GM19035 (cell line): ENCODE results near the gene BID.
"Not testable (repeated sequence)": the region's sequence is repeated elsewhere in the genome, so short reads cannot be mapped to it uniquely, and the experiment has no call there.

Experiments
- ATAC-seq: cut with Tn5 transposase; IDR thresholded peaks from one replicate; pipeline ENCODE4 v1.9.1; 2021; ENCODE audit not compliant: unreplicated experiment

BID gene

DNA sequence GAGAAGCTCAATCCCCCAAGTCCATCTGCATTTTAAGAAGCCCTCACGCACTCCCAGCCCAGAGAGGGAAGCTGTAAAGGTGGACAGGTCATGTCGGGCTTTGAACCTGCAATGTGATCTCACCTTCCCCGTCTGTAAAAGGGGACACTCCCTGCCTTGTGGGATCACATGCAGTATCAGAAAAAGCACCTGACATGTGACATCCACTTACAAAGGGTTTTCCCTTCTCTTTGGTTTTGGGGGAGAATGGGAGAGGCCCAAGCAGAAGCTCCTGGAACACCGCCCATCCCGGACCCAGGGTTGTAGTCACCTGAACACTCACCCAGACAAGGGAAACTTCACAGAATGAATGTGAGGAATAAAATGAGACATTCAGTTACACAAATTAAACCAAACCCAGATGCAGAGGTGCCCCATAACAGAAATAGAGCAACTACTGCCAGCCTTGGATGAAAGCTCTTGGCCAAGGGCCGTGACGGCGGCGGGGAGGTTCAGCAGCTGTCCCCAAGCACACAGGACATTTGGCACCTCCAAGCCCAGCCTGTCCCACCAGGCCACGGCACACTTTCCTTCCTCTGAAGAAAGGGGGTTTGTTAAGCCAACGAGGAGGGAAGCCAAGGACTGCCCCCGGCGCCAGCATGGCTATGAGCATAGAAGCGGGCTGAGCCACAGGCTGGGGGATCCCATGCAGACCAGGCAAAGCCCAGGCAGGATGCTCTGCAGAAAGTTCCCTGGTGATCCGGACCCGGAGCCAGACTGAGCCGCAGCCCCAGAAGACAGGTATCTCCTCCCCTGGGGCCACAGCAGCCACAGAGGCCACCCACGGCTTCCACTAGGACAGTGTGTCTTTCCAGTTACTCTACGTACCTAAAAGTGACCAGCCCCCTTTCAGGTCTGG, 3.8 kb downstream of the BID start:
- ATAC-seq = no peak

DNA sequence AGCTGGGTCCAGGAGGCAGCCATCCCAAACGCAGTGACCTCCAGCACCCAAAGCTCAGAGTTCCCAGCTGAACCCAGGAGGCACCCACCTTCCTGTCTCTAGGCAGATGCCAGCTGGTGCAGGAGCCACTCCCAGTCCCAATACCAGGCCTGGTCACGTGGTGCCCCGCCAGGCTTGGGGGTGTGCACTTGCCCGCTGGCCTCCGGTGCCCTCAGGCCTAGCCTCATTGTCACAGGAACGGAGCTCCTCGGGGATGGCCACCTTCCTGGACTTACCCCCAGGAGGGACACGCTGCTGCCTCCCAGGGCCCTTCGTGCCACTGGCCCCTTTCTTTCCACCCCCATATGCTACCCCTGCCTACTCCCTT, 4.6 kb downstream of the BID start:
- no peak for ATAC-seq

DNA sequence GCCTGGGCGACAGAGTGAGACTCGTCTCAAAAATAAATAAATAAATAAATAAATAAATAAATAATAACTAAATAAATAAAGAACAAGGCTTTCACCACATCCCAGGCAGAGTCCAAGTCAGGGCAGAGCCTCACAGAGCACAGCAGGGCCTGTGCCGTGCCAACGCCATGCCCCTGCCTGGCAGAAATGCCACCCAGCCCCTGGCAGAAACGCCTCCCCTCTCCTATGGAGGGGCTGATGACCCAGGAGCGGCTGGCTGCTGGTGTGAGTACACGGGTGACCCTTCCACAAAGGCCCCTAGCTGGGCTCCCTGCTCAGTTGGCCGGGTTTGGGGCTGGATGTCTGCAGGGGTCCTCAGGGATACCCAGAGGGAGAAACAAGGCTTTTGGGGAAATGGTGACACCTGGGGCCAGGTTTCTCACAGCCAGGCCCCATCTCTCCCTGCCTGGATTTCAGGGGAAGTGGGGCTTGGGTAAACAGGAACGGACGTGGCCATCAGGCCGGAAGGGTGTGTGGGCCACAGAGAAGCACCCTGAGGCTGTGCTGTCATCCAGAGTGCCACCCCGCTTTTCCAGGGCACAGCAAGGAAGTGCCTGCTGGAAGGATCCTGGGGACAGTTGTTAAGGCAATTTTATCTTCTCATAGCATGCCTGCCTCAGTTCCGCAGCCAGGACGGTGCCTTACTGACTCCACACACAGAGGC, 5.1 kb downstream of the BID start:
- no peak for ATAC-seq

DNA sequence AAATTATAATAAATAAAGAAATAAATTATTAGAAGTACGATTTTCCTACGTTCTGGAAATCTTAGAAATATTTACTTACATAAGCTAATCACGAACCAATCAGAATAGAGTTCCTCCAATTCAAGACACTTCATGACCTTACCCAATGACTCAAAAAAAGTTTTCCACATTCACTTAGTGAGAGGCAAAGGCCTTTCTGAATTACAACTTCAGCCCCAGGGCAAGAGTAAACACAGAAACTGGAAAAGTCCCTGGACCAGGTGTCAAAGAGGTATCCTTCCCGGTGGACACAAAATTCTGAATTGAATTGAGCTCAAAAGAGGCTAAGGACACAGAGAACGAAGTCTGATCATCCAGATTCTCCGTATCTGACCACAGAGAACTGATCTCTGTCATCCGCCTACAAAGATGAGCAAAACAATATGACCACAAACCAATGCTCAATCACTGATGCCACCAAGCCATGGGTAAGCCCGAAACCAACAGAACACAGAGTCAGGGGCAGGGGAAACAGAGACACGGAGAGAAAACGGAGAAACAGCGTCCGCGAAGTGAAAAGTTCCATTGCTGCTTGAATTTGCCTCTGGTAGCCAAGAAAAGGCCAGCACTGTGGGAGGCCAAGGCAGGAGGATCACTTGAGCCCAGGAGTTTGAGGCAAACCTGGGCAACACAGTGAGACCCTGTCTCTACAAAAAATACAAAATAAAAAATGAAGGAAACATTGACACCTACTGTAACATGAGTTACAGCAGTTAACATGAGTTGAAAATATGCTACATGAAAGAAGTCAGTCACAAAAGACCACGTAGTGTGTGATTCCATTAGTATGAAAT, 6.8 kb downstream of the BID start:
- ATAC-seq = peak; percentile 79

DNA sequence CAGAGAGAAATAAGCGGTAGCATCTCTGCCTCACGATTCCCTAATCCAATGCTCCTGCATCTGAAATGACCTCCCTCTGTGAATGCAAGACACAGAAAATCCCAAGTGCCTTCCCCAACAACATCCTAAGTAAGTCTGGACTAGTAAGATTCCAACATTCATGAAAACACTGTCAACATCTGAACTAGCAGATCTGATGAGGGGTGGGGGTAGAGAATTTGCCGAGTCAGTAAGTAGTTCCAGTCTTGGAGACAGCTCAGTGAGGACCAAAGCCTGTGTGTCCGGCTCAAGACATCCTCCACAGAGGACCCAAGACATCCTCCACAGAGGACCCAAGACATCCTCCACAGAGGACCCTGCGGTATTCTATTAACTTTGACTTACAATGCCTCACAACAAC, 9.4 kb downstream of the BID start:
- ATAC-seq = not testable (repeated sequence)

DNA sequence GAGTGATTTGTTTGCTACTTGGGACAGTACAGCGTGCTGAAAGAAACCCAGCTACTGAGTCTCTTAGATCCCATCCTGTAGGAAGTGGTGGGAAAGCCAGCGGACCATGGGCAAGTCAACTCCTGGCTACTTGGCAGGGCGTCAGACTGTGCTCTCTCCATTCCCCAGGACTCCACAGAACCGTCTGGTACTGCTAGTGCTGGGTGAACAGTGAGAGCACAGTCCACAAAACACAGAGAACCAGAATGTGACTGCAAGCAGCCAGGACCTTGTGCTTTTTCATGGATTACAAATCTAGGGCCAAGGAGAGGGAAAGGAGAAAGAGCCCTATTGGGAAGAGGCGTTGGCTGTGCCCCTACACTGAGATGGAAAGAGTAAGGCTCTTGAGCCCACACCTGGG, 10.2 kb downstream of the BID start:
- ATAC-seq = no peak

GRCh38 chr22:17763442-17763841, 10.8 kb downstream of the BID start:
- not testable (repeated sequence) for ATAC-seq

- no peak for ATAC-seq
Measured at GRCh38 chr22:17761138-17761488, 13.2 kb downstream of the BID start.

DNA sequence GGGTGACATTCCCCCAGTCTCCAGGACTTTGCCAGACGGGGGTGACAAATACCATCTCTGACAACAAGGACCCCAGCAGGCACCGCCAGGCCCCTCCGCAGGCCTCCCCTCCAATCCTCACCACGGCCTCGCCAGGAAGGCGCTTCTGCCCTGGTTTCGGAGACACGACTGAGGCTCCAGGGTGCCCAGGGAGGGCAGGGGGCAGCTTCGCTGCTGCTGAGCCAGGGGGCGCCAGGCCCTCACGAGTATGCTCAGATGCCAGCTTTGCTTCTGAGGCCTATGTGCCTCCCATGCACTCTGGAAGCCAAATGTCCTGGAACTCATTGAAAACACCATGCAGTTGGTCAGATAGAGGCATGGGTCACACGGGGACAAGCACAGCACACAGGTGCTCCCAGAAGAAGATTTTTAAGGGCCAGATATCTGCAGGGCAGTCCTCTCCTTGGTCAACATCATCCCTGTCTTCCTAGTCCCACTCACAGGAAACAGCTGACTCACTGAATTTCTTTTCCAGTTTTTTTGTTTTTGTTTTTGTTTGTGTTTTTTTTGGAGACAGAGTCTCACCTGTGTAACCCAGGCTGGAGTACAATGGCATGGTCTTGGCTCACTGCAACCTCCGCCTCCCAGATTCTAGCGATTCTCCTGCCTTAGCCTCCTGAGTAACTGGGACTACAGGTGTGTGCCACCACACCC, 19.9 kb downstream of the BID start:
- ATAC-seq = no peak

GRCh38 chr22:17753401-17753989, 20.8 kb downstream of the BID start:
- ATAC-seq = no peak

- no peak for ATAC-seq
Measured at GRCh38 chr22:17751596-17751995, 22.7 kb downstream of the BID start.

DNA sequence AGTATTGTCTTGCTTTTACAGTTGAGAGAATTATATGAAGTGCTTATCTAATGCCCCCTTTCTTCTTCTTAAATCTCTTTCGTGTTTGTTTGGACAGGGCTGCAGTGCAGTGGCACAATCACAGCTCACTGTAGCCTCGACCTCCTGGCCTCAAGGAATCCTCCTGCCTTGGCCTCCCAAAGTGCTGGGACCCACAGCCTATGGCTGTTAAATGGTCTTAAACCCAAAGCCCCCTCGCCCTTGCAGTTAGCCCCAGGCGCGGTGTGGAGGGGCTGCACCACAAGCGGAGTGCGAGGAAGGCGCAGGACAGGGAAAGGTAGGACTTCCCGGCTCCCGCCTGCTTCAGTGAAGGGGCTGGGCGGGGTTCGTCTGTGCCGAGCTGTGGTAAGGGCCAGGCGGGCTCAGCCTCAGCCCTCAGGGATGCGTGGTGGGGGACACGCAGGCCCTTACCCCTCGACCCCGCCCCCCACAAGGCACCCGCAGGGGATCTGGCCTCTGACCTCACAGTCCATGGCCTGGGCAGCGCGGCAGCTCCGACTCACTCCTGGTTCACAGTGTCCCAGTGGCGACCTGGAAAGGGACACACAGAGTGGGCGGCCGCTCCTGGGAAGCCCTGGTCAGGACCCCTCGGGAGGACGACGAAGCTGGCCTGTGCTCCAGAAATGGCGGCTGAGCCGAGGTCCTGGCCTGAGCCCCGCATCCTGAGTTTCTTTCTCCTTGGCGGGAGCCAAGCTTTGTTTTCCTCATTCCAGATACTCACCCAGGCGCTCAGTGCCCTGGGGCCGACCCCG, 24.5 kb downstream of the BID start:
- no peak for ATAC-seq

DNA sequence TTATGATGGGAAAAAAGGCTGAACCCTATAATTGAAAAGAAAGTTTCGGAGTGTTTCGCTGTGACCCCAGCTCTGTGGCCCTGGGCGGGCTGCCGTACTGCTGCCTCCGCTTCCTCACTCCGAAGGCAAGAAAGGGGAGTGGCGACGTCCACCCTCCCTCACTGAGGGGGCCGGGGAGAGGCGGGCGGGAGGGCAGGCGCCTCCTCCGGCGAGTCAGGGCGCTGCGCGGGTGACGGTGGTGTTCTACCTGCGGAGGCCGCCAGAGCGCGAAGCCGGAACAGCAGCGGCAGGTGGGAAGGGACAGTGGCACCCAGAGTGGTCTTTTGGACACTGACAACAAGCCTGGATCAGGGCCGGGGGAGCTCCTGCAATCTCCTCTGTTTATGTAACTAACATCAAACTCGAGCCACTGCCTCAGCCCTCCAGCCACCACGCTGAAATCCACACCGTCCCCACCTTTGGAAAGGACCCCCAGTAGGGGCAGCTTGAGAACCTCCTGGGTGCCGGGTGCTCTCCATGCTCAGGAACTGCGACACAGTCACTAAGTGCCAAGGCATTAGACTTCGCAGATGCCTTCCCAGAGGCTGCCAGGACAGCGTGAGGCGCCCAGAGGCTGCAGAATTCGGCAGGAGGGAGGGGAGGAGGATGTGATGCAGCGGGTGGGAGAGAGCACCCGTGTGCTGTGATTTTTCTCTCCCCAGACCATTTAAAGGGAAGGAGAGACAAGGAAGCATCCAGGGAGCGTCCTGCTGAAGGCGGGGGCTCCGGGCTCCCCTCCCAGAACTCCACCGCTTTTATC, 25.5 kb downstream of the BID start:
- no peak for ATAC-seq

DNA sequence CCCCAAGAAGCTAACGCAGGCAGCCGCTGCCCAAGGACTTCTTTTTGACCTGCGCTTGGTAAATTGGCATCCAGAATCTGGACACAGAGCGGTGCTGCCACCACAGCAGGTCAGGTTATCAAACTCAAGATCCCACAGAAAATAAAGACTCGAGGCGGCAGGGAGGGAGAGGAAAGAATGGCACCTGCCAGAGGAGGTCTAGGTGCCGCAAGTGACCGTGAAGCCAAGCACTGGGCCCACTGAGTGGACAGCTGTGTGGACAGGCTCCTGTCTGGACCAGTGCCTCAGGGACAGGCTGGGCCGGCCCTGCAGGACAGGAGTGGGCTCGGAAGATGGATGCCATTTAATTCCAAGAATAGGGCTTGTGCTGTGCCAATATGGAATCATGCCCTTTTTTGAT, 27.4 kb downstream of the BID start:
- ATAC-seq = no peak

DNA sequence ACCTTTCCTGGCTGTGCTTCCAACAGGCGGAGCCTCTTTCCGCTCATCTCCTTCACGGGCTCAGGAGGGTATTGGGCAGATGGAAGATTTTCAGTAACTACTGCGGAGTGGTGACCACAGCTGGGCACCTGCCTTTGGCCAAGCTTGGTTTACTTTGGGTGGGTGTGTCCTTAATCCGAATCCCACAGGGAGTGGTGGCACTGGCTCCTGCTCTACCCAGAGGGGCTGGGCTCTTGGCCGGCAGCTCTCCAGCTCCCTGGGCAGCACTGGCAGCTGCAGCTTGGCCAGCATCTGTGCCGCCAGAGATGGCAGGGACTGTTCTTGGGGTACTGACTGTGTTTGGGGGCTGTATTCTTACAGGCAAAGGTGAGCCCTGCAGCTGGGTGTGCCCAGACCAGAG, 29.8 kb downstream of the BID start:
- ATAC-seq = no peak

DNA sequence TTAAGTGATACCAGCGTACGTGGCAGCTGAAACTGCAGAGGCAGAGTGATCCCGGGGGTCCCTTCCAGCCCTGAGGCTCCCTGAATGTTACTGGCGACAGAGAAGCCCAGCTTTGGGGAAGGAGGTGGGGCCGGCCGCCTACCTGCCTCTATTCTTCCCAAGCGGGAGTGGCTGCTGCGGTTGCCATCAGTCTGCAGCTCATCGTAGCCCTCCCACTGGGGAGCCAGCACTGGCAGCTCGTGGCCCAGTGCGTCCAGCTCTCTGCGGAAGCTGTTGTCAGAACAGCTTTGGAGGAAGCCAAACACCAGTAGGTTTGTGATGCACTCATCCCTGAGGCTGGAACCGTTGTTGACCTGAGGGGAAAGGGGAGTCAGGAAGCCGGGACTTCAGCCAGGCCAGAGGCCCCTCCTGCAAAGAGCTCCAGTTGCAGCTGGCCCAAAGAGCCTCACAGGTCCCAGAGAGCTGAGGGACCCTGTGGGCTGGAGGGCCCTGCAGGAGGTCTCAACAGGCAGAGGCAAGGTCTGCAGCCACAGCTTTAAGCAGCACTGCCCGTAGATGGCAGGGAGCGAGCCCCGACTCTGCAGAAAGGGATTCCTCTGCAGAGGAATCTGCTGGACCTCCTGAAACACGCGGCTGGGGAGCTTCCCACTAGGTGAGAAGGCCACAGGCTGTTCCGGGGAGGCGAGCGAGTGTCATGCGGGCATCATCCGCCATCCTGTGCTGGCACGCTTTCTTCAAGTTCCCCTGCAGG, 30.4 kb downstream of the BID start:
- no peak for ATAC-seq

GRCh38 chr22:17742527-17742902, 31.8 kb downstream of the BID start:
- ATAC-seq = peak; percentile 56

- ATAC-seq = no peak
Measured at GRCh38 chr22:17741866-17742526, 32.3 kb downstream of the BID start.
